Loucy (cell line): ENCODE measurements around the gene UBE2G1.

ENCODE experiments used
- CTCF ChIP-seq: fragments of 200-600 bp; sonication (generic); conservative IDR thresholded peaks from 2 replicates; pipeline ENCODE4 v1.5.1; 2014; ENCODE audit warnings: mild to moderate bottlenecking, antibody characterized with exemption, low read length
- EZH2phosphoT487 ChIP-seq: fragments of 200-600 bp; IDR thresholded peaks from 2 replicates; pipeline ENCODE4 v1.6.1; 2018; ENCODE audit warnings: antibody characterized with exemption, mild to moderate bottlenecking, moderate library complexity, borderline replicate concordance

- no peak for TF ChIP-seq CTCF
- TF ChIP-seq EZH2phosphoT487: no peak
Observed at GRCh38 chr17:4266550-4266949, 99.9 kb downstream of the UBE2G1 start.
